ENCODE data around the gene TUBB4B.

- no peak for TF ChIP-seq CTCF (IDR thresholded peaks at IDR 0.05)
- no peak for TF ChIP-seq POLR2A (IDR thresholded peaks at IDR 0.05)
Observed at GRCh38 chr9:137250329-137251193, 9.5 kb downstream of the TUBB4B start.

All from stomach (tissue), 4 donors.